C4-2B (cell line): ENCODE results near the gene NAALAD2.

Source experiments
- H3K27ac ChIP-seq: fragments of 450-650 bp; 2 replicates; pipeline ENCODE4 v1.5.1; 2017
- CTCF ChIP-seq: fragments of 450-650 bp; conservative IDR thresholded peaks from 2 replicates; pipeline ENCODE4 v1.5.1; 2017; ENCODE audit warnings: mild to moderate bottlenecking
- ZFX ChIP-seq: fragments of 450-650 bp; IDR thresholded peaks from 2 replicates; pipeline ENCODE4 v1.6.1; 2017

Gene NAALAD2

GRCh38 chr11:90219438-90219837 is 85.0 kb downstream of the NAALAD2 start:
- TF ChIP-seq CTCF (no peak), ZFX (no peak)
- no peak overlapping the region for H3K27ac ChIP-seq

- no peak overlapping the region for H3K27ac ChIP-seq
- TF ChIP-seq ZFX (no peak), CTCF (no peak)
These were observed 85.9 kb downstream of the NAALAD2 start for GRCh38 chr11:90220391-90220790.

- H3K27ac ChIP-seq = peak overlapping the region; percentile 95
- TF ChIP-seq CTCF (no peak), ZFX (no peak)
These were observed 87.5 kb downstream of the NAALAD2 start for GRCh38 chr11:90221803-90222458.

- TF ChIP-seq CTCF = no peak
- TF ChIP-seq ZFX = peak; percentile 89
- peak within 1 kb of the TSS; percentile 95 for H3K27ac ChIP-seq
These were observed 88.2 kb downstream of the NAALAD2 start, which contains the start of gene CHORDC1 for GRCh38 chr11:90222459-90223247. Gene CHORDC1 (minus strand): TSS chr11:90223049. CDS start chr11:90222954, 95 bp downstream.

GRCh38 chr11:90223248-90223585 is 88.8 kb downstream of the NAALAD2 start:
- H3K27ac ChIP-seq = peak overlapping the region; percentile 95
- no peak for TF ChIP-seq CTCF
- TF ChIP-seq ZFX = no peak

- no peak overlapping the region for H3K27ac ChIP-seq
- TF ChIP-seq ZFX = no peak
- no peak for TF ChIP-seq CTCF
These were observed 93.6 kb downstream of the NAALAD2 start for GRCh38 chr11:90228056-90228455.

- H3K27ac ChIP-seq = no peak overlapping the region
- TF ChIP-seq ZFX (no peak), CTCF (no peak)
These were observed 95.3 kb downstream of the NAALAD2 start for GRCh38 chr11:90229791-90230190.
